ENCODE measurements around the gene RACGAP1.
A peak's percentile ranks its signal among the peaks of the same experiment; 100 is the strongest.

The RACGAP1 gene

DNA sequence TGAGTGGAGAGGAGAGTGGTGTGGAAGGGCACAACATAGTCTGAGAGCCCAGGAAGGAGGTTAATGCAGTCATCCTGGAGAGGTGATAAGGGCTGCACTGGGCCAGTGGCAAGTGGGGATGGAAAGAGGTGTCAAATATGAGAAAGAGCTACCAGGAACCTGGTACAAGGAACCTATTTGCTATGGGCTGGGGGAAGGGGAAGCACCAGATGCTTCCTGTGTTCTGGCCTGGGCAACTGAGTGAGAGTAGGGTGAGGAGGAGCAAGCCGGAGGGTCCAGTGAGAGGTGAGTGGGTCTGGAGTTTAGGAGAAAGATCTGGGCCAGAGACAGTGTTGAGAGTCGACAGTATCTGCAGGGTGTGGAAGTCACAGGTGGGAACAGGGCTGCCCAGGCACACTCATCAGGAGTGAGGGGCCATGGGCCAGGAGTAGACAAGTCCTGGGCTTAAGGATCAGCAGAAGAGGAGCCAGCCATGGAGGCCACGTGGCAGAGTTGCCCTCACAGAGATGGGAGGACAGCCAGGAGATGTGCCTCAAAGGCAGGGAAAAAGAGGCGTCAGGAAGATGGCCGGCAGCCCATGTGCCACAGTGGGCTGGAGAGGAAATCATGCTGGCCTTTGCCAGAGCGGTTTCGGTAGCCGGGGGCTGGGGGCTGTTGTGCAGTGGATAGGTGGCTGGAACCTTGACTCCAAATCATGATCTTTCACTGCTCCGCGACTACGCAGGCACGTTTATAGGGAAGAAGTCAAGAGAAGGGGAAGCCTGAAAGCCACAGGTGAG is 55.5 kb downstream of the RACGAP1 start:
- DNase-seq: no peak

DNA sequence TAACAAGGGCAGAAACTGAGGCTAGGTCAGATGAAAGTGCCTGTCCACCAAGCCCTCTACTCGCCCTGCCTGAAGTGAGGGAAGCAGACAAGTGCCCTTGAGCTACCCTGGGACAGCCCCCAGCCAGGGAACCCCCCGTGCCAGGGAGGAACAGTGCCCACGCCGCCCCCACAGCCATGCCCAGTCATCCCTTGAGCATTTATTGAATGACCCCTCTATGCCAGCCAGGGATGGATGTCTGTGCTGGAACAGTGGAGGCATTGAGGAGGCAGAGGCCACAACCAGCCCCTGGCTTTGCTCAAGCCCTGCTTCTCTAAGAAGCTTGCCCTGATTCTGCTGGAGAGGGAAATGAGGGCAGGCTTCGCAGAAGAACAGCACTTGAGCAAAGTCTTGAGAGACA is 56.3 kb downstream of the RACGAP1 start:
- no peak for DNase-seq

DNA sequence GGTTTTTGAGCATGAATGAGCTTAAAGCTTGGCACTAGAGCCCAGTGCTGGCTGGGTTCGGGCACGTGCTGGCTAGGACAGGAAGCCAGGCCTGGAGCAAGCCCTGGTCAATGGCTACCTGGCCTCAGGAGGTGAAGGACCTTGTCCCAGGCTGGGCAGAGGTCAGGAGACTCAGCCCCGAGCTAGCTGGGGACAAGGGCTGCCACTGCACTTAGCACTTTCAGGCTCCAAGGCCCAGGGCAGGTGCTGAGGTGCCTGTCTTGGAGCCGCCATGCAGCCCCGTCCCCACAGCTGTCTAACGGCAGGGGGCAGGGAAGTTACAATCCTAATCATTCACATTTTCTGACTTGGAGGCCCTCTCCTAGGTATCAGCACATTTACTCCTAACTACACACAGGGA is 56.8 kb downstream of the RACGAP1 start:
- no peak for DNase-seq

DNA sequence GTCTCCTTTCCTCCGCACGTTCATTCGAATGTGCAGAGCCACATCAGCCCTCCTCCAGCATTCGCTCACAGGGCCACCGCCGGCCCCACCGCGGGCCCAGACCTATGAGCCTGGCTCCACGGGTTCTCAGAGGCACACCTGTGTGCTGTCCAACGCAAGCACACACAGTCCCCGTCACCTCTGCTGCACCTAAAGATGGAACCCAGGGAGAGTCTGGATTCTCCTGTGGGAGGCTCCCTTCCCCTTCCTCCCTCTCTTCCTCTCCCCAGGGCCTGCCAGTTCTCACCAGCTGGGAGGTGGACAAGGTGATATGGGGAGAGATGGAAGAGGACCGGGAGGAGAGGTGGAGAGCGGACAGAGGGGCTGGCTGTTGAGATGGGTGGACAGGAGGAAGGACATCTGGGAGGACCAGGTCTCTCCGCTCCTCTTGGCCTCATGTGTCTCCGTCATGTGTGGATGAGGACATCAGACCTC is 57.5 kb downstream of the RACGAP1 start:
- DNase-seq: no peak

GRCh38 chr12:49967042-49967776 is 58.1 kb downstream of the RACGAP1 start:
- DNase-seq: peak; percentile 96

- no peak for DNase-seq
Measured at GRCh38 chr12:49966511-49967041, 58.7 kb downstream of the RACGAP1 start.

- no peak for DNase-seq
Measured at GRCh38 chr12:49965836-49966235, 59.5 kb downstream of the RACGAP1 start.

DNA sequence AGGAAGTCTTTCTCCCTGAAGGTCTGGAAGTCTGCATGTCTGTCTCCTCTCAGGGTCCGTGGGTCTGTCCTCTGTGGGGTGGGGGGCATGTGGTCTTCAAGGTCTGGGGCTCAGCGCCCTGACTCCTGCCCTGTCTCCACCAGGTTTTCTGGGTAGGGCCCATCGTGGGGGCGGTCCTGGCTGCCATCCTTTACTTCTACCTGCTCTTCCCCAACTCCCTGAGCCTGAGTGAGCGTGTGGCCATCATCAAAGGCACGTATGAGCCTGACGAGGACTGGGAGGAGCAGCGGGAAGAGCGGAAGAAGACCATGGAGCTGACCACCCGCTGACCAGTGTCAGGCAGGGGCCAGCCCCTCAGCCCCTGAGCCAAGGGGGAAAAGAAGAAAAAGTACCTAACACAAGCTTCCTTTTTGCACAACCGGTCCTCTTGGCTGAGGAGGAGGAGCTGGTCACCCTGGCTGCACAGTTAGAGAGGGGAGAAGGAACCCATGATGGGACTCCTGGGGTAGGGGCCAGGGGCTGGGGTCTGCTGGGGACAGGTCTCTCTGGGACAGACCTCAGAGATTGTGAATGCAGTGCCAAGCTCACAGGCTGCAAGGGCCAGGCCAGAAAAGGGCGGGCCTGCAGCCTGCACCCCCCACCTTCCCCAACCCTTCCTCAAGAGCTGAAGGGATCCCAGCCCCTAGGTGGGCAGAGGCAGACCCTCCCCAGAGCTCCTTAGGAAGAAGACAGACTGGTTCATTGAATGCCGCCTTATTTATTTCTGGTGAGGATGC is 60.3 kb downstream of the RACGAP1 start:
- no peak for DNase-seq

DNA sequence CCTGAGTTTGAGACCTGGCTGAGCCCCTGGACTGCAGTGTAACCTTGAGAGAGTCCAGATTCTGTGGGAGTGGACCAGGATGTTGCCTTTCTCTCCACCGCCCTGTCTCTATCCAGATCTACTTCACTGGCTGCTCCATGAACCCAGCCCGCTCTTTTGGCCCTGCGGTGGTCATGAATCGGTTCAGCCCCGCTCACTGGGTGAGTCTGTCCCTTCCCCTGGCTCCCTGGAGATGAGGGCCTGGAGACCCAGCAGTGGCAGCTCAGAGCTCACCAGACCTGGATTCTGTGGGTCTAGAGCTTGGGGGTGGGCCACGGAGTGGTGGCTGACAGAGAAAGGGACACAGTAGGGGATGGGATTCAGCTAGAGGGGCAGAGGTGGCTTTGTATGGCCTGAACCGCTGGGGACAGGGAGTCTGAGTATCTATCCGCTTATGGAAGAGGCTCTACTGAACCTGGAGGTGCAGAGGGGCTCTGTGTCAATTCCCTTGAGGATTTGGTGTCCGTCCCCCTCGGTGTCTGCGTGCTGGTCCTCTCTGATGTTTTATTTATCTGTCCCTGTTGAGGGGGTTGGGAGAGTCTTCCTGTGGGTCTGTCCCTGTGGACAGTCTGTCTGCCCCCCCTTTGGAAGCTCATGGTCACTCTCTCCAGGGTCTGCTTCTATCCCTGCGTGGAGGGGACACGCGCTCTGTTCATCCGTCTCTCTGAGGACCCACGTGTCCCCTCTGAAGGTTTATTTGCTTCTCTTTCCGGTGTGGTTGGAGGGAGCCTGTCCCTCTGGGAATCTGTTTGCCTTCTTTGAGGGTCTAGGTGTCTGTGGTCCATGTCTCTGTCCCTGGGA is 61.1 kb downstream of the RACGAP1 start:
- no peak for DNase-seq

- DNase-seq: no peak
Measured at GRCh38 chr12:49962861-49963765, 62.2 kb downstream of the RACGAP1 start.

DNA sequence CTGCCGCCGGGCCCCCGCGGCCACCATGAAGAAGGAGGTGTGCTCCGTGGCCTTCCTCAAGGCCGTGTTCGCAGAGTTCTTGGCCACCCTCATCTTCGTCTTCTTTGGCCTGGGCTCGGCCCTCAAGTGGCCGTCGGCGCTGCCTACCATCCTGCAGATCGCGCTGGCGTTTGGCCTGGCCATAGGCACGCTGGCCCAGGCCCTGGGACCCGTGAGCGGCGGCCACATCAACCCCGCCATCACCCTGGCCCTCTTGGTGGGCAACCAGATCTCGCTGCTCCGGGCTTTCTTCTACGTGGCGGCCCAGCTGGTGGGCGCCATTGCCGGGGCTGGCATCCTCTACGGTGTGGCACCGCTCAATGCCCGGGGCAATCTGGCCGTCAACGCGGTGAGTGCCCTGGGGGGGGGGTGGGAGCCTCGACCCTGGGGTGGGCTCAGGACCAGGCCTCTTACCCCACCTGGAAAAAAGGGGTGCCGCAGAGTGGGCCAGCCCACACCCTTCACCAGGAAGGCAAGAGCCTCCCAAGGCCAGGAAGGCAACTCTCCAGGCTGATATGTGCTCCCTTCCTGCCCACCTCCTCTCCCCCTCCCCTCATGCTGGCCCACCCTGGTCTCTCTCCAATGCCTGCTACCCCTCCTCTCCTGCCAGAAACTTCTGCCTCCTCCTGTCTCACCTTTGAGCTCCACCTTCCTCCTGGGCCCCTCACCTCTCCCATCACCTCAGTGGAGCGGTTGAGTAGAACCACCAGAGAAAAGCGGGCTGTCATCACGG is 63.1 kb downstream of the RACGAP1 start:
- no peak for DNase-seq

GRCh38 chr12:49961111-49961922 is 64.0 kb downstream of the RACGAP1 start, which contains the start of gene AQP5:
TSS of gene AQP5 (plus strand) at chr12:49961872. CDS start at chr12:49962018, 146 bp downstream.
- DNase-seq: peak; percentile 69

- no peak for DNase-seq
Measured at GRCh38 chr12:49960474-49961110, 64.7 kb downstream of the RACGAP1 start.

- peak; percentile 15 for DNase-seq
Measured at GRCh38 chr12:49959685-49960473, 65.4 kb downstream of the RACGAP1 start.

- DNase-seq: no peak
Measured at GRCh38 chr12:49957570-49957967, 67.7 kb downstream of the RACGAP1 start.

DNA sequence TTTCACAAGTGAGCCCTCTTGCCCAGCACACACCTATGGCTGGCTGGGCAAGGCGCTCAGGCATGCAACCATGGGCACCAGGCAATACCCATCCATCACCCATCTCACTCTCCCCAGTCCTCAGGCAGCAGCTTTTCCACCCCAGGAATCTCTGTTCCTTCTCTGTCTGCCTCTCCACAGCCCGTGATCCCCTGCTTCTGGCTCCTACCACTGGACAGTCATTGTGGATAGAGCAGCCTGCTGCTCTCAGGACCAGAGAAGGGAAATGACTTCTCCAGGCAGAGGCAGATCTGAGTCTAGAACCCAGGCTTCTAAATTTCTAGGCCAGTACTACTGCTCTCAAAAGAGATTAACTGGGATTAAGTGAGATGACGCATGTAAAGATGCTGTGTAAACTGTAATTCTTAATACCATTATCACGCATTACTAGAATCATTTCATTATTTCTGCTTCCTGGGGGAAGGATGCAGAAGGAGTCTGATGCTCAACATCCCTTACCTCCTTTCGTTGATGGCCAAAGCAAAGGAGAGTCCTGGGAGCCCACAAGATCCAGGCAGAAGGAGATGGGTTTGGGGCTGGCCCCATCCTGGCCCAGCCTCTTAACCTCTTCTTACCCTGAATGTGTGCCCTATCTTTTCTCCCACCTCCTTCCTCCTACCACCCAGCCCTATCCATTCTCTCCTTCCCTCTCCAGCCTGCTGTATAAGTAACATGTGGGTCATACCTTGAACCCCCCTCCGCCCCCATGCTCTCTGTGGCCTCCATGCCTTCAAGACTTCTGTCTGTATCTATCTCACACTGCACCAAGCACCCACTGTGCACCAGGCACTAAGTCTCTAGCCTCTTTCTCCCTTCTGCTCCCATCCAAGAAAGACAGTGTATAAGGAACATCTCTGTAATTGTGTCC is 68.4 kb downstream of the RACGAP1 start:
- no peak for DNase-seq

Measured in right kidney (tissue), 1 donor.